Kidney epithelial cell (primary cell): ENCODE data around the gene COPA. TPM values are rescaled to one million over a fixed set of nuclear protein-coding genes. Genes with fewer than 3 reads are reported as not detected.
A peak's percentile ranks its signal among the peaks of the same experiment; 100 is the strongest.
"Not testable (repeated sequence)": the region's sequence is repeated elsewhere in the genome, so short reads cannot be mapped to it uniquely, and the experiment has no call there.

Experiments
- DNase-seq: peaks from one replicate; pipeline ENCODE4 v3.0.0-alpha.2; 2010; ENCODE audit warnings: low read depth
- H3K27me3 ChIP-seq: 2 replicates; pipeline ENCODE4 v1.6.0; 2011; ENCODE audit warnings: low read length; ENCODE audit not compliant: control insufficient read depth, insufficient read depth
- H3K36me3 ChIP-seq: 2 replicates; pipeline ENCODE4 v1.5.1; 2011; ENCODE audit warnings: low read length; ENCODE audit not compliant: control insufficient read depth, insufficient read depth
- H3K4me3 ChIP-seq: 2 replicates; pipeline ENCODE4 v1.5.1; 2011; ENCODE audit warnings: low read depth, mild to moderate bottlenecking, control low read depth, low read length
- CTCF ChIP-seq: IDR thresholded peaks from 2 replicates; pipeline ENCODE4 v1.5.1; 2011; ENCODE audit warnings: mild to moderate bottlenecking, moderate library complexity, low read length, control low read depth, inconsistent platforms; ENCODE audit not compliant: insufficient read depth, poor library complexity, severe bottlenecking
- total RNA-seq: library from RNA; depleted of rRNA; stranded (reverse); fragments of >200 nt; gene quantifications from 2 replicates; pipeline ENCODE4 v1.2.3, GENCODE V29; 2015

Gene COPA
- 130 and 152 TPM in 2 replicates for total RNA-seq

- no peaks in the 10 kb centered on the region for H3K27me3 ChIP-seq
- H3K4me3 ChIP-seq = peak within 1 kb of the TSS; percentile 87
- no peaks in the 10 kb centered on the region for H3K36me3 ChIP-seq
- peak; percentile 86 for DNase-seq
- TF ChIP-seq CTCF = no peak
Observed at GRCh38 chr1:160342953-160343869, at the start of gene COPA, which contains the start of gene NCSTN. Gene COPA, minus strand, starts transcription at chr1:160343250. Its CDS starts 80 bp downstream, at chr1:160343170. Gene NCSTN, plus strand, starts transcription at chr1:160343383. Its CDS starts 14 bp downstream, at chr1:160343397.

GRCh38 chr1:160388406-160388805 lies 45.4 kb upstream of the COPA start:
- not testable (repeated sequence) for H3K27me3 ChIP-seq, DNase-seq, H3K36me3 ChIP-seq, H3K4me3 ChIP-seq

GRCh38 chr1:160384812-160385211 lies 41.8 kb upstream of the COPA start:
- not testable (repeated sequence) for DNase-seq, H3K36me3 ChIP-seq, H3K27me3 ChIP-seq, H3K4me3 ChIP-seq

GRCh38 chr1:160377585-160378206 lies 34.6 kb upstream of the COPA start:
- H3K36me3 ChIP-seq = no peaks in the 10 kb centered on the region
- no peak for TF ChIP-seq CTCF
- no peaks in the 10 kb centered on the region for H3K27me3 ChIP-seq
- DNase-seq = no peak
- H3K4me3 ChIP-seq = no peak overlapping the region

- no peak overlapping the region for H3K4me3 ChIP-seq
- peak; percentile 96 for TF ChIP-seq CTCF
- DNase-seq = no peak
- no peaks in the 10 kb centered on the region for H3K36me3 ChIP-seq
- H3K27me3 ChIP-seq = no peaks in the 10 kb centered on the region
Observed at GRCh38 chr1:160376525-160377131, 33.6 kb upstream of the COPA start.

- no peak overlapping the region for H3K4me3 ChIP-seq
- TF ChIP-seq CTCF = no peak
- DNase-seq = no peak
Observed at GRCh38 chr1:160375788-160376524, 32.9 kb upstream of the COPA start.

More at GRCh38 chr1:160375788-160376524, 32.9 kb upstream of the COPA start:
- H3K36me3 ChIP-seq = no peaks in the 10 kb centered on the region
- H3K27me3 ChIP-seq = peaks cover 1% of the 10 kb centered on the region
